MM.1S (cell line): ENCODE measurements around the gene CIT.

Experiments used
- CTCF ChIP-seq: fragments of 300-600 bp; sonication (generic); IDR thresholded peaks from 2 replicates; pipeline ENCODE4 v1.5.1; 2016; ENCODE audit warnings: antibody characterized with exemption, low read length, mixed read lengths
- EZH2 ChIP-seq: fragments of 300-600 bp; sonication (generic); optimal IDR thresholded peaks from 2 replicates; pipeline ENCODE3; 2017; ENCODE audit warnings: low read depth, mild to moderate bottlenecking, antibody characterized with exemption, low read length, mixed read lengths

DNA sequence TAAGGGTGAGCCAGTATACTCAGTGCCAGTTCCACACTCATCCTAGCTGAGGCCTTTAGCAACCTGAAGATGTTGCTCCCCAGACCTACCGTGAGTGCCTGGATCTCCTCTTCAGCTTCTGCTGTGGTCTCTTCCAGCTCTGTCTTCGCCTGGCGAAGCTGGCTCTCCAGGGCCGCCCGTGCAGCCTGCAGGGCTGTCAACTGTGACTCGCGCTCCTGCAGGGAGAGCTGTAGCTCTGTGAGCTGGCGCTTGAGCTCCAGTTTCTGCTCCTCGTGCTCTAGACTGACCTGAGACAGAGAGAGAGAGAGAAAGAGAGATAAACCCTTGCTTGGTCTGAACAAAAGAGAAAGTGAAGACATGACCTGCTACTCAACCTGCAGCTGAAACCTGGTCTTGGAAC is 125.2 kb downstream of the CIT start:
- TF ChIP-seq CTCF (no peak), EZH2 (no peak)
